Activated CD4-positive, alpha-beta T cell treated with anti-CD3 and anti-CD28 coated beads, Interleukin-2, amount 50 U/mL, for 16 hours (primary cell): ENCODE measurements around the gene TNFSF8.

Experiments used
- DNase-seq: peaks from one replicate; pipeline ENCODE4 v3.0.0-alpha.2; 2020

The TNFSF8 gene

DNA sequence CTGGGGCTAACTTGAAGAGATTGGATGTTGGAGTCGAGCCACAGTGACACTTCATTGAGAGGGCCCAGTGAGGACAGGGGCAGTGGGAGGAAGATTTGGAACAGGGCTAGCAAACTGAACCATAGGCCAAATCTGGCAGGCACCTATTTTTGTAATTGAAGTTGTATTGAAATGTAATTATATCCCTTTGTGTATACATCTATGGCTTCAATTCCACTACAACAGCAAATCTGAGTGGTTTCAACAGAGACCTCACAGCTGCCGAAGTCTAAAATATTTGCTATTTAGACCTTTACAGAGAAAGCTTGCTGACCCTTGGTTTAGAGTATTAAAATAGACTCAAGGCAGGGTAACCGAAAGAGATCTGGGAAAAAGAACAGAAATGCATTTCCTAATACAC lies 4.7 kb upstream of the TNFSF8 start:
- no peak for DNase-seq

DNA sequence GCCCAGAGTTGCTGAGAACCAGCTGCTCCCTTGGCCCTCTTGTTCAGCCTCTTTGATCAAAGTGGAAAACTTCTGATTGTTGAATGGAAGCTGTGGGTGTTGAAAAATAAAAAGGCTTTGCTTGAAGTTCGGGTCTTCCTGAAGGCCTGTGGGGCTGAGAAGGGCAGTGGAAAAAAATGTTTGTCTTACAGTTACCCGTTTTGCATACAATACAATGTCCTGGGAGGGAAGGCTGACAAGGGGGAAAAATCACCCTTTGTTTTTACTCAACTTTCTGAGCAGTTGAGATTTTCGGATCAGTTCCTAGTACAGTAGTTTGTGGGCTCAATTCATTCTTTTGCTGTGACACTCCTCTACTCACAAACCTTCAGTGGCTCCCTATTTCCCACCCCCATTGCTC lies 2.1 kb upstream of the TNFSF8 start:
- no peak for DNase-seq

DNA sequence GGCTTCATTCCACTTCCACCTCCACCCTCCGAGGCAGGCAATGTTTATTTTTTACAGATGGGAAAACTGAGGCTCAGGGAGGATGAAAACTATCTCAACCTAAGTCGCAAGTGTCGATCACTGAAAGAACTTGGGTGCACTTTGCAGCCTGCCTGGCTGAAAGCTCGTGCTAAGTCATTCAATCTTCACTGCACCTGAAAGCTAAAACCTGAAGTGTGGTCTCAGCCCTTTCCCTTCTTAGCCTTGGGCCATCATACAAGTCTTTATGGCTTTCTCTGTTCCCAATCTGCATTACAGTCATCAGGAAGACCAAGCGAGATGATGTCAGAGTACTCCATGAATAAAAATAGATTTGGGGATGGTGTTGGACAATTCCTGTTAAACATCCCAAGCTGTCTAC lies 1.0 kb upstream of the TNFSF8 start:
- DNase-seq = no peak

DNA sequence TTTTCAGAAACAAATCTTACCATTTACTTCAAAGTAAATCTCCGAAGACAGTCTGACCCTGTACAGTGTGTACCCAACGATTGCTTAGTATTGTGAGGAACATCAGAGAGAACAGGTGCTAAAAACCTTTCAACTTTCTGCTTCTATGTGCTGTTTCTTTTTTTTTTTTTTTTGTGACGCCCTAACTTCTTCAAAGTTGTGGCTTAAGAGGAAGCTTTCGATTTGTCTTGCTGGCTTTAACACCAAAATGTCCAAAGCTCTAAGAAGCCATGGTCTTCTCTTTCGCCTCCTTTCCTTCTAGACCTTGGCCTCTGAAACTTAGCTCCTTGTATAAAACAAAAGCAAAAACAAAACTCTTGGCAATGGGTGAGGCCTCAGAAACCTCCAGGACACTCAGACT lies 1.2 kb downstream of the TNFSF8 start:
- DNase-seq = no peak

DNA sequence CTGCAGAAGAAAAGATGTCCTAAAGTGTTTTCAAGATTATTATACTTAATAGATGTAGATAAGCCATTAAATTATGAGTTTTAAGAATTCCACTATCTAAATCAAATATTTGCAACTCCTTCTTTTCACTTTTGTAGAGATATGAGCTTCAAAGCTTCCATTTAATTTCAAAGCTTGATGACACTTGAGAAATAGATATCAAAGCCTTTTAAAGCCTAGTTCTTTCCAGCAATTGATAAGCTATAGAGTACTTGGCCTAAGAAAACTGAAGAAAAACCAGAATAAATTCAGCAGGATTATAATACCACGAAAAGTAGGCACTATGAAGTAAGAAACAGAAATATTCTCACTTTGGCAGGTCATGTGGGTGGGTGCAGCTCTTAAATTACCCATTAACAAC lies 1.7 kb downstream of the TNFSF8 start:
- no peak for DNase-seq

DNA sequence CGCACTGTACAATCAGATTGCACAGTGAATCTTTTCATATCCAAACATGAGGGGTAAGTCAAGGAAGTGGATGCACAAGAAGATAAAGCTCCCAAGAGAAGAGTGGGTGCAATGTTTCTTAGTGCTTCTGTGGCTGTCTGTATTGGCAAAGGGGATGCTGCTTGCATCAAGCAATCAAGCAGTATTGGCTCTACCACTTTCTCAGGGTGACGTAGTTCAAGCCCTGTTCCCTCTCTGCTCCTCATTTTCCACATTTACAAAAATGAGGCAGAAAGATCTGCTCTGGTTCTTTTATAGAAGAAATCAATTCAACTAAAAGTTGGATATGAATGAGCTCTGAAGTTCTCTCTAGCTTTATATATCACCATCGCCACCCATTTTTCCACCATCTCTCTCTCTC lies 2.3 kb downstream of the TNFSF8 start:
- DNase-seq = no peak

DNA sequence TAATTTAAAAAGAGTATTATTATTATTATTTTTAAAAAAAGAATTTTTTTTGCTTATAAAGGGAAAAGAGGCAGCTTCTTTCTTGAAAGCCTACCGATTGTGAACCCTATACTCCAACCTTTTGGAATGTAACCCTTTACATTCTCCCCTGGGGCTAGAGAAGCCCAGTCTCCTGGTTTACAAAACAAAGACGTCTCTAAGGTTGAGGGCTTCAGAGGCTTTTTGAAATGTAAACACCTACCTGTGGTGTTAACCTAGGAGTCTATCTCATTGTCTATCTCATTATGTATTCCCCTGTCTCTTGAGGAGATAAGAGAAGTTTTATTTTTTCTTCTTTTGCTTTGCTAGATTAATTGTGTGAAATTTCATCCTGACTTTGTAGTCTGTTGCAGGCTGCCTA lies 4.7 kb downstream of the TNFSF8 start:
- DNase-seq = no peak

DNA sequence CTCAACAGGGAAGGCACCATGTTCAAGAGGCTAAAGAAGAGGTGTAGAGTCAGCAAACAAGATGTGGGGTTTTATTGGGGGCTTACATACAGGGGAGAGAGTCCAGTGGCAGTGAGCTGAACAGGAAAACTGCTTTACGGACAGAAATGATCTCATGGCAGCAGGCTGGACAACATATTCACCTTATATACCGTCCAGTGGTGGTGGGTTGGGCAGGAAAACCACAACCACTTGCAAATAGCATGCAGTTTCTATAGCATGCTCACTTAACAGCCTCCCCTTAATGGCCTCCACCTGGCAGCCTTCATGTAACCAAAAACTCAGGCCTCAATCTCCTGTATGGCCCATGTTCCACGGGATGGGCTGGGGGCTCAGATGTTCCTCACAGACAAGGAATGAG lies 5.4 kb downstream of the TNFSF8 start:
- no peak for DNase-seq

DNA sequence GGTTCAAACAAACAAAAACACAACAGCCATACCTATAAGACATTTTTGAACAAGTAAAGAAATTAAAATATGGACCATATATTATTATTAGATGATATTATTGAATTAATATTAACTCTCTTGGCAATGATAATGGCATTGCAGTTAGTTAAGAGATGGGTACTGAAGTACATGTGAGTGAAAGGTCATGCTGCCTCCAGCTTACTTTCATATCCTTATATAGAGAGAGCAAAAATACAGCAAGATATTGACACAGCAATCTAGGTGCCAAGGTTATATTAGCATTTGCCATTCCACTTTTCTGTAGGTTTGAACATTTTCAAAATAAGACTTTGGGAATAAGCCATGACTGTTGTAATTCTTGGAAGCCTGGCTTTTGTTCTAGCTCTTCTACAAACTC lies 6.1 kb downstream of the TNFSF8 start:
- DNase-seq = no peak

DNA sequence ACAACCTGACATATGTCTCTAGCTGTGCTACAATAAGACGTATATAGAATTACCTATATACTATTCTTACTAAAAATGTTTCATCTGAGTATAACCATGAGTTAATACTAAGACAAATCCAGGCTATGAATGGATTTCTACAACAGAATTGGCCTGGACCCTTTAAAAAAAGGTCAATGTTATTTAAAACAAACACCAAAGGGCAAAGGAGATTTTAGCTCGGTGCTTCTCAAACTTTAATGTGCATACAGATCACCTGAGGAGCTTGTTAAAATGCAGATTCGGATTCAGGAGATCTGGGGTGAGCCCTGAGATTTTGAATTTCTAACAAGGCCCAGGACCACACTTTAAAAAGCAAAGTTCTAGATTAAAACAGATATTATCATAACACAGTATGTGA lies 6.5 kb downstream of the TNFSF8 start:
- DNase-seq = no peak

DNA sequence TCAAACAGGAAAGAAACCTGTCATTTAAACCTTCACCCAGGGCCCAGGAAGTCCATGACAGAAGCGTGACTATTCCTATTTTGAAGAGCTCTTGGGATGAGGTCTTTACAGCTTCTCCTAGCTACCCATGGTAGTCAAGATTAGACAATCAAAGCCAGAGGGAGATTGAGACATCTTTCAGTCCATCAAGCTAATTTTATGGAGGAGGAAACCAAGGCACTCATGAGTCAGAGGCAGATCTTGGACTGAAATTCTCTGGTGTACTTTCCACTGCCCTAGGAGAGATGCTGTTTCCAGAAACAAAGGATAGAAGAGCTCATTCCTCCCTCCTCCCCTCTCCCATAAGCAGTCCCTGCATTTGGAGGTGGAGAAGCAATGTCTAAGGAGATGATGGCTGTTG lies 9.2 kb downstream of the TNFSF8 start:
- DNase-seq = no peak

DNA sequence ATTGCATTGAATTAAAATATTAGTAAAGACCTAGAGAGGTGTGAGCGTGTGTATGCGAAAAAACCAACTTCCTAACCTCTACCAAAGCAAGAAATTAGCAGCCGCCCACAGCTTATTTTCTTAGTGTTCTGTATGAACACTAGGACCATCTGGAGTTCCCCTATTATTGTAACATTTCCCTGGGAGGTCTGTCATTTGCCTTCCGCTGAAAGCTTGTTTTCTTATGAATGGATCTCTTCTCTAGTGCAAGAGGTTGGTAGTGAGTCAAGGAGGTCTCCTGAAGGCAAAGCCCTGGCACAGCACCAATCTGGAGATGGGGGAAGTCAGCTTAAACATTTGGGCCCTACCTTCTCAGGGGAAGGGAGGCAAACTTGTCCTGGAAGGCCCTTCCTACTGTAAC lies 10.8 kb downstream of the TNFSF8 start:
- no peak for DNase-seq

DNA sequence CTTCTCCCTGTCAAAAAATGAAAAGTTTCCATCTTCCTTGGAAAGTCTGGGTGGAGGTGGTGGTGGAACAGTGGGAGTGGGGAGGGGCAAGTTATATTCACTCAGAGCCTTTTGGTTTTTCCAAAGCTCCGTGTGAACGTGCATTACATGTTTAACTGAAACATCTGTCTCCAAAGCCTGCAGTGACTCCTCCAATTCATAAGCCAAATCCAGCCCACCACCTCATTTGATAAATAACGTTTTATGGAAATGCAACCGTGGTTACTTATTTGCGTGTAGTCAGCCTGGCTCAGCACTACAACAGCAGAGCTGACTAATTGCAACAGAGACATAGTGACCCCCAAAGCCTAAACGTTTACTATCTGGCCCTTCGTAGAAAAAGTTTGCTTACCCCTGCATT lies 13.9 kb downstream of the TNFSF8 start:
- DNase-seq = no peak

DNA sequence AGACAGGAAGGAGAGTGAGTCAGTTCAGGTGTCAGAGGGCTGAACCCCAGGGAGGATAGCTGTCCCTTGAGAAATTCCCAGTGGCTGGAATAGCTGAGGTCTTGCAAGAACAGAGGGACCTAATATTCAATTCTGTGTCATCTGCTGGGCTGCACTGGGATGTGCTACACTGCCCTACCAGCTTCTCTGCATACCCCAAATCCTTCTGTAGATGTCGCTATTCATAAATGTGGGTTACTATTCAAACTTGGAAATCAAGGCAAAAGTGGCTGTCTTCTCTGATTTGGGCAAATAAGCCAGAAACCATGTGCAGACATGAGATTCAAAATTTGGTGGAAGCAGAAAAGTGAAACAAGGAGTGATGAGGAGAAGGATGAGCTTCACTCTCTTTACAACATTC lies 16.3 kb downstream of the TNFSF8 start:
- DNase-seq = no peak

DNA sequence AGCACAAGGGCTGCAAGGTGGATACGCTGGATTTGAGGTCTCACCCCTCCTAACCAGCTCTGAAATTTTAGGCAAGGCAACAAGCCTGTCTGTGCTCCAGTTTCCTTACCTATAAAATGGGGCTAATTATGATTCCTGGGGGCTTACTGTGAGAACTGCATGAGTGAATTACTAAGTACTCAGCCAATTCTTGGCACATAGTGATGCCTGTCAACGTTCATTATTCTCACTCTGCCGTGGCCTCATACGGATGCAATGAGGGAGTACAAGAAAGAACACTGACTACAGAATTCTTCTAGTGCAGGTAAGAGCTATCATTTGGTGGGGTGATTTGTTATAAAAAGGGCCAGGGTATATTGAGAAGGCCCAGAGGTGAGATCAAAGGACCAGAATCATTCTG lies 16.7 kb downstream of the TNFSF8 start:
- no peak for DNase-seq

DNA sequence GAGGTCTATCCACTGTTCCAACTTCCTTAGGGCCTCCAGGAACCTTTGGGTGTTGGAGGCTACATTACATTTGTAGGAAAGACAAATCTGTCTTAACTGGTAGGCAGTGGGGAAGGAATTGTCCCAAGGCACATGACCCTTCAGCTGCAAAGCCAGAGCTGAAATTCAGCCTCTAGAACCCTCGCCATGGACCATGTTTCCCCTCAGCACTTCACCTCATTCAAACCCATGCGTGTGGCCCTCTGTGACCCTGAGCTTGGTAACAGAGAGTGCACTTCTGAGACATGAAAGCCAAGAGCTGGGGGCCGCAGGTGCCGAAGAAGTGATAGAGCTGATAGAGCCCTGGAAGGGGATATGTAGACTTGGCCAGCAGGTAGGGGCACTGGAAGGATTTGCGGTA lies 17.2 kb downstream of the TNFSF8 start:
- DNase-seq = no peak

DNA sequence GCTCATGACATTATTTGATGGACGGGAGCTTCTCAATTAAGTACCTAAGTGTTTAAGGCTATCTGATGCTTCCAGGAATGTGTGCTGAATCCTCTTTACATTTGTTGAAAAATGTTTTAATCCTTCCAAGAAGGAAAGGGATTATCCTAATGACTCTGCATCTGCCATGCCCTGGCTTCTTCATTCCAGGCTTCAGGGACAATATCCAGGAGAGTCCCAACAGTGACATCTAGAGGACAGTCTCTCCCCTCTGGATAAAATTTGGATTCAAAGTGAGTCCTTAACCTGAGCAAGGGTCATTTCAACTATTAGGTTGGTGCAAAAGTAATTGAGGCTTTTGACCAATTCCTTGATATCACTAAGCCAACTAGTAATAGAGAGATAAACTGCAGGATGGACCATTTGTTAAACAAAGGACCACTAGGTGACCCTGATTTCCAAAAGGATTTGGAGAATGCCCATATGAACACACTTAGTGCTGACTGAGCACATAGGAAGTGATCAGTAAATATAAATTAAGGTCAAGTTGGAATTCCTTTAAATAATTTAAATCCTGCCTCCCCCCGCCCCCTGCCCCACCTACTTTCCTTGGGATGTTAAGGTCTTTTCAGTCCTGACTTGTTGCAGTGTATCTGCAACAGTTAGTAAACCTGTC lies 19.1 kb downstream of the TNFSF8 start:
- no peak for DNase-seq

DNA sequence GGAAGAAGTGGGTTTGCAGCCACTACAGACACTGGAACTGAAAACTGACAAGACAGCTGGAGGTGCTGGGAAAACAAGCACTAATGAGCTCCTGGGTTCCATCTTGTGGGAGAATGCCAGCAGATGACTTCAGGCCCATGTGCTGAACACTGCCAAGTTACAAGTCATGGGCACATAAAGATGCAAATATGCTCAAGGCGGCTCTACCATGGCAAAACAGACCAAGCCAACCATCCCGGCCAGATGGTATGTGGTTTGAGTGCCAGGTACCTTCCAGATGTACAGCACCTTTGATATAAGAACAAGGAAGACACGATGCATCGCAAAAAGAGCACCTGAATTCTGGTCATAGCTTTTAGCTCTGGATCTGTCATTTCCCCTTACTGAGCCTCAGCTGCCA lies 19.9 kb downstream of the TNFSF8 start:
- no peak for DNase-seq

DNA sequence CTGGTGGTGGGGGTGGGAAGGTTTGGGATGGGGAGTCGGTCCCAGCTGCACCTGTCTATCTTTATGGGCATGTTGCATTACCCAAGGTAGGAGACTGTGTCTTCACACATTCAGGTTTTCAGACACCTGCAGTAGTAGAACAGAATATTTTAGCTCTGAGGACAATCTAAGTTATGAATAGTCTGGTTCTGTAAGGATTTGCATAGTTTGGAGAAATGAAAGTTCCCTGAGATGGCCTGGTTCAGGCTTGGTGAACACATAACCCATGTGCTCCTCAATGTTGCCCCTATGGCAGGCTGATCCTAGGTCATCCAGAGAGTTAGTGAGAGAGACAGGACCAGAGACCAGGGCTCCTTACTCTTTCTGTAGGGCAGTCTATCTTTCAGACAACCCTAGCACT lies 20.7 kb downstream of the TNFSF8 start:
- DNase-seq = no peak

DNA sequence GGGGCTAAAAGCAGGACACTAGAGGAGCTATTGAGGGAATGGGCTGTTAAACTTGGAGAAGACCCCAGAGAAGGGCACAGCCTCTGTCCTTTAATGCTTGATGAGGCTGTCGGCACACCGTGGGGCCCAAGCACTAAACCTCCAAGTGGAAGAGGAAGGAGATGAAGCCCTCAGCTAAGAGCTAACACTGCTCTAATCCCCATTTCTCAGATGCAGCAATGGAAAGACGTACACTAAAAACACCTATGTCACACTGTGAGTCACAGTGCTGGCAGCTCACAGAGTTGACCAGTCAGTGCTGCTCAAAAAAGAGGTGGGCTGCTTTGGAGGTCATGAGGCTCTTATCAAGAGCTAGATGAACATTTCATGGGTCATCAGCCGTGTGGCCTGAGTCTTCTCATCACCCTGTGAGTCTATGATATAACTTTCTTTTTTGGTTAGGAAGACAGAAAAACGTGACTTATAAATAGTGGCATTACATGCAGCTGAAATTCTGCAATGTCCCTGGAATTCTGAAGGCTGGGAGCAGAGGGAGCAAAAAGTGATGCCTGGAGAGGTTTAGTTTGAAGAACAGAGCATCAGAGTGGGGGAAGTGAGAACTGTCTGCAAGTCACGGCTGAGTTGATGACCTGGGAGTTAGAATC lies 21.5 kb downstream of the TNFSF8 start:
- DNase-seq = no peak

DNA sequence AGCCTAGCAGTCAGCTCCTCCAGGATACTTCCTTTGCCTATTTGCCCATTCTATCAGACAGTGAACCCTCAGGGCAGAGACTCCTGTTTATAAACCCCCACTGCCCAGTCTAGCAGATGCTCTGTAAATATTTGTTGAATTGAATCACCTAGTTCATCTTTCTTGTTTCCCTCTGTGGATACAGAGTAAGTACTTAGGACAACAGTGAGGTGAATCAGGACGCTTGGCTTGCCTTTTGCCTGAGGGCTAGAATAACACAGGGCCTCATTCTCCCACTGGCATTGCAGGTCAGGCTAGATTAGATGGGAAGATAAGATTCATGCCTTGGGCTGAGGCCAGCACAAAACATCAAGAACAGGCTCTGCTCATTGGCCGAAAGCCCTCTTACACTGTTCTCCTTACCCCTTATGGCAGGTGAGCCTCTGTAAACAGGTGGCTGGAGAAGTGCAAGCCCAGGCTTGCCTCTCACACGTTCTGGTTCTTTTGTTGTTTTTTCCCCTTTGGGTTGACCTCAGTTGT lies 22.2 kb downstream of the TNFSF8 start:
- no peak for DNase-seq

DNA sequence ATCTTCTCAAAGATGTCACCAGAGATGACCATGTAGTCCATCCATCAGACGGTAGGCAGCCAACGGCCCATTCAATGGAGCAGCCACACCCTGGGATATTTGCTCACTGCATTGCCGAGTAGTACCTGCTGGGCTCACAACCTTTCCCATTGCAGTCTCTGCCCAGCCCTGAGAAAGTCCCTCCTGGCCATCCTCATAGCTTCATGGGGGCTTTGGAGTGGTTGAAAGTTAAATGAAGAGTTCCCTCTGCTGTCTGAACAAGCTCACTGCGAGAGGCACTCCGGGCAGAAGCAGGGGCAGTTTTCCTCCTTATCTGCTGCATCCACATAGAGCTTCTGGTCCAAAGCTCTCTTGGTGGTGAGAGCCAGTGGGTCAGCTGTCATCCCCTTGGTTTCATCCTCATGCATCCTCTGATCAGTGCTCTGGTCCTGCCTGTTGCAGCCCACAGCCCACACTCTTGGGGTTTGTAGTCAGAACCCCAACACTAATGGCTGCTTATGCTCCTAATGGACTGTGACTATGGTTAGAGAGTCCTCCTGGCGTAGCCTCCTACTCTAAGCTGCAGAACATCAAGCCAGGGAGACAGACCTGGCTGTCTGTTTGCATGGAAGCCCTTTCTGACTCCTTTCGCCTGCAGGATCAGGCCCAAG lies 23.3 kb downstream of the TNFSF8 start:
- no peak for DNase-seq

DNA sequence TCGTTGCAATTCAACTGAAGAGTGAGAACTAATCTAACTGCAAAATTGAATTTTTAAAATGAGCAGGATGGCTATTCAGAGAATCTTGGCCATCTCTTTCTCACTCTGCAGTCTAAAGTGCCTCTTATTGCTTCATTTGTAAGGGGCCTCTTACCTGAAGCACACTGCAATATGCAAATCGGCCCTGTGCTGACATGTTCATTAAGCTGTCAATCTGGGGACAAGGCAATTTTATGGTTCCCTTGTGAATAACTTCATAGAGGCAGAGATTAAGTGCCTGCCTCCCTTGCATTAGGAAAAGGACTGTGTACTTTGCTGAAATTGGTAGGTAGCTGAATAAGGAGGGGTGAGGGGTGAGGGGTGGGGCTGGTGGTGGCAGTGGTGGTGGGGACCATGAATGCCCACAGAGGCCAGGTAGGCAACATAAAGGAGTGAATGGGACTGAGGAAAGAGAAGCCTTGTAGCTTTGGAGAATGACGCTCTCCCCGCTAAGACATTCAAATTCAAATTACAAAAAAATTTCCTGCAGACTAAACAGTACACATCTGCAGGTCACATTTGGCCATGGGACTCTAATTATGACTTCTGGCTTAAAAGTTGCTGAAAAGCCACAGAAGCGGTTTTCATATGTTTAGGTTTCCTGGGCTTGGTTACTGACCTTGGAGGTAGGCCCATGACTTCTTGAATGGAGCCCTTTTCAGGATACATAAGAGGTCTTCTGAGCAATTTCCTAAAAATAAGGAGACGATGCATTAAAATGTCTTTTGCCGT lies 25.0 kb downstream of the TNFSF8 start:
- DNase-seq = no peak
